Endothelial cell of umbilical vein (primary cell): ENCODE results near the gene CEP164. TPM values are rescaled to one million over a fixed set of nuclear protein-coding genes. Genes with fewer than 3 reads are reported as not detected.

Experiments
- BruUV-seq: library from RNA; stranded (reverse); fragments of 400-500 nt; replicated peaks from 2 replicates; lab custom pipeline; 2021; lab: Mats Ljungman, UMichigan
- CTCF ChIA-PET: fragments of 300-600, 350-600 bp; sonication (Branson Sonifier 250); formaldehyde crosslinking; loops from one replicate; lab custom pipeline; 2021; ENCODE audit warnings: antibody characterized with exemption, inconsistent platforms; lab: Charles Lee
- POLR2A ChIA-PET: fragments of 300-600, 350-600 bp; sonication (Branson Sonifier 250); formaldehyde crosslinking; loops from one replicate; lab custom pipeline; 2021; ENCODE audit warnings: antibody characterized with exemption, inconsistent platforms; lab: Charles Lee
- DNase-seq: peaks from one replicate; pipeline ENCODE4 v3.0.0-alpha.2; 2011; ENCODE audit warnings: low read depth, low spot score
- FAIRE-seq: peaks from 2 replicates; lab custom pipeline; 2011; peaks lifted over from hg19 to GRCh38; lab: Jason Lieb, UNC
- H2AFZ ChIP-seq: 2 replicates; pipeline ENCODE4 v1.6.0; 2012; ENCODE audit warnings: low read depth, low read length, control low read depth, inconsistent platforms
- H3K27ac ChIP-seq: 2 replicates; pipeline ENCODE4 v1.5.1; 2011; ENCODE audit warnings: low read depth, mild to moderate bottlenecking, control low read depth, low read length, moderate library complexity; ENCODE audit not compliant: insufficient read depth
- H3K27me3 ChIP-seq, 2 experiments: 2 replicates each; pipeline versions ENCODE4 v1.6.0 to v1.6.1; 2011; ENCODE audit warnings: low read length in 2 of 2, mixed read lengths in 1 of 2; ENCODE audit not compliant: control insufficient read depth in 2 of 2, insufficient read depth in 2 of 2
- H3K36me3 ChIP-seq, 2 experiments: 2 replicates in 1 of 2; 3 replicates in 1 of 2; pipeline ENCODE4 v1.5.1; 2011; ENCODE audit warnings: low read length in 2 of 2, mild to moderate bottlenecking in 1 of 2, moderate library complexity in 1 of 2; ENCODE audit not compliant: control insufficient read depth in 2 of 2, insufficient read depth in 2 of 2; ENCODE audit errors: extremely low read depth in 1 of 2
- H3K4me1 ChIP-seq: 3 replicates; pipeline ENCODE4 v1.5.1; 2011; ENCODE audit warnings: mild to moderate bottlenecking, low read length; ENCODE audit not compliant: control insufficient read depth, insufficient read depth; ENCODE audit errors: extremely low read depth
- H3K4me2 ChIP-seq: 2 replicates; pipeline ENCODE4 v1.6.1; 2011; ENCODE audit warnings: low read length, control low read depth, mixed read lengths; ENCODE audit not compliant: insufficient read depth
- H3K4me3 ChIP-seq, 3 experiments: fragments of 200-600 bp in 1 of 3; sonication (generic), shearing (Covaris generic) in 1 of 3; replicated peaks in 1 of 3; 2 replicates each; pipeline ENCODE4 v1.5.1; 2011 to 2016; ENCODE audit warnings: control low read depth in 3 of 3, low read length in 3 of 3, mild to moderate bottlenecking in 2 of 3, inconsistent platforms in 1 of 3, low read depth in 1 of 3, moderate library complexity in 1 of 3; ENCODE audit not compliant: insufficient read depth in 1 of 3
- H3K79me2 ChIP-seq: 2 replicates; pipeline ENCODE4 v1.6.0; 2012; ENCODE audit warnings: low read length, inconsistent platforms; ENCODE audit not compliant: control insufficient read depth, insufficient read depth
- H3K9ac ChIP-seq: replicated peaks from 2 replicates; pipeline ENCODE3; 2011; ENCODE audit warnings: low read length, control low read depth; ENCODE audit not compliant: insufficient read depth; ENCODE audit errors: extremely low read depth
- H3K9me1 ChIP-seq: replicated peaks from 3 replicates; pipeline ENCODE4 v1.6.0; 2011; ENCODE audit warnings: mild to moderate bottlenecking, low read length; ENCODE audit not compliant: control insufficient read depth, insufficient read depth; ENCODE audit errors: extremely low read depth
- H3K9me3 ChIP-seq: replicated peaks from 2 replicates; pipeline ENCODE4 v1.5.1; 2012; ENCODE audit warnings: low read length, inconsistent platforms; ENCODE audit not compliant: control insufficient read depth, insufficient read depth
- H4K20me1 ChIP-seq: replicated peaks from 2 replicates; pipeline ENCODE3; 2011; ENCODE audit warnings: mild to moderate bottlenecking, low read length; ENCODE audit not compliant: control insufficient read depth, insufficient read depth; ENCODE audit errors: extremely low read depth
- EZH2 ChIP-seq: IDR thresholded peaks from 2 replicates; pipeline ENCODE4 v1.6.1; 2012; ENCODE audit warnings: borderline replicate concordance, low read depth, mild to moderate bottlenecking, moderate library complexity, low read length, inconsistent platforms; ENCODE audit not compliant: severe bottlenecking
- FOS ChIP-seq: IDR thresholded peaks from 2 replicates; pipeline ENCODE4 v1.6.1; 2011; ENCODE audit warnings: mild to moderate bottlenecking, low read length, moderate library complexity, borderline replicate concordance; ENCODE audit not compliant: insufficient read depth
- GATA2 ChIP-seq: IDR thresholded peaks from 2 replicates; pipeline ENCODE4 v1.7.0; 2011; ENCODE audit warnings: low read depth, mild to moderate bottlenecking, moderate library complexity, mixed read lengths, low read length; ENCODE audit not compliant: insufficient read length, insufficient read depth
- JUN ChIP-seq: IDR thresholded peaks from 2 replicates; pipeline ENCODE4 v1.6.1; 2011; ENCODE audit warnings: borderline replicate concordance, low read depth; ENCODE audit not compliant: insufficient read length, insufficient read depth
- MYC ChIP-seq: IDR thresholded peaks from one replicate; pipeline ENCODE4 v1.6.1; 2011; ENCODE audit warnings: mild to moderate bottlenecking, low read depth, low read length
- POLR2A ChIP-seq: IDR thresholded peaks from 2 replicates; pipeline ENCODE4 v1.6.1; 2012; ENCODE audit warnings: low read depth, mild to moderate bottlenecking, control low read depth, low read length
- POLR2AphosphoS5 ChIP-seq: IDR thresholded peaks from 2 replicates; pipeline ENCODE4 v1.6.1; 2012; ENCODE audit warnings: low read depth, mild to moderate bottlenecking, control low read depth, low read length, moderate library complexity; ENCODE audit not compliant: insufficient read depth
- dilution Hi-C: fragments of 300-500 bp; cut with MboI; formaldehyde crosslinking; loops from one replicate; pipeline ENCODE4 v1.15.0; 2019; ENCODE audit warnings: low sequenced_read_pairs; ENCODE audit not compliant: extremely low pct_ligation_motif_present
- intact Hi-C: fragments of 100-400 bp; cut with micrococcal nuclease; formaldehyde crosslinking; loops from one replicate; pipeline ENCODE4 v1.10.0; 2022
- polyA plus RNA-seq, 4 experiments: library from polyadenylated mRNA; depleted of rRNA in 3 of 4; stranded (reverse) in 3 of 4; unstranded in 1 of 4; fragments of >200 nt; gene quantifications; 2 replicates each; pipeline versions ENCODE4 v1.2.1 to v1.2.3, GENCODE V29; 2011 to 2012; ENCODE audit warnings: missing spikeins in 1 of 4
- total RNA-seq: library from RNA; stranded (reverse); gene quantifications from 2 replicates; pipeline ENCODE4 v1.2.3, GENCODE V29; 2021
- TF ChIP-seq, protein P1 (sequence below): IDR thresholded peaks from 2 replicates; pipeline ENCODE4 v1.6.1; 2011; ENCODE audit not compliant: insufficient read depth, insufficient read length
- TF ChIP-seq, protein P2 (sequence below), 2 donors: IDR thresholded peaks; 1 replicate in 1 of 2; 2 replicates in 1 of 2; pipeline ENCODE4 v1.5.1; 2011; ENCODE audit warnings: low read length in 2 of 2, mild to moderate bottlenecking in 2 of 2, moderate library complexity in 2 of 2, control low read depth in 1 of 2, inconsistent platforms in 1 of 2, low read depth in 1 of 2; ENCODE audit not compliant: insufficient read depth in 1 of 2; ENCODE audit errors: extremely low read depth in 1 of 2

CEP164 gene
- total and polyA plus RNA-seq, 2 donors (not counting 3 experiments of a cell fraction or from before 2014, with no cell fraction given): 22.7 to 48.4 TPM

- no TSS peak for BruUV-seq
- H3K27ac ChIP-seq: no peak overlapping the region
- dilution Hi-C loops (no loop called here), intact Hi-C loops (loop anchor here (2.0 kb wide), 1 partner anchor 37 kb away; the partner anchor contains the start of gene BACE1)
- TF ChIP-seq, protein P1, sequence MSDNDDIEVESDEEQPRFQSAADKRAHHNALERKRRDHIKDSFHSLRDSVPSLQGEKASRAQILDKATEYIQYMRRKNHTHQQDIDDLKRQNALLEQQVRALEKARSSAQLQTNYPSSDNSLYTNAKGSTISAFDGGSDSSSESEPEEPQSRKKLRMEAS: no peak
- TF ChIP-seq GATA2: peak; percentile 35
- H3K9ac ChIP-seq: no peak overlapping the region
- H4K20me1 ChIP-seq: no peaks in the 10 kb centered on the region
- FAIRE-seq (no peak), DNase-seq (no peak)
- H3K9me3 ChIP-seq: no peaks in the 10 kb centered on the region
- H3K27me3 ChIP-seq: no peaks in the 10 kb centered on the region
- H3K79me2 ChIP-seq: no peaks in the 10 kb centered on the region
- H3K9me1 ChIP-seq: no peaks in the 10 kb centered on the region
- ChIA-PET CTCF (no interaction called here), POLR2A (no interaction called here)
- H2AFZ ChIP-seq: no peak overlapping the region
- H3K4me1 ChIP-seq: peaks cover 21% of the 10 kb centered on the region
- peaks cover 5 to 7% of the 10 kb centered on the region in 2 experiments for H3K36me3 ChIP-seq
- no peak overlapping the region for H3K4me2 ChIP-seq
- no peak overlapping the region for H3K4me3 ChIP-seq
These were observed 47.8 kb upstream of the CEP164 start for GRCh38 chr11:117279711-117280376.

- peaks cover 21% of the 10 kb centered on the region for H3K4me1 ChIP-seq
- no peak overlapping the region for H3K4me3 ChIP-seq
- no TSS peak for BruUV-seq
- no peaks in the 10 kb centered on the region for H3K9me3 ChIP-seq
- peaks cover 5 to 9% of the 10 kb centered on the region in 2 experiments for H3K36me3 ChIP-seq
- H4K20me1 ChIP-seq: no peaks in the 10 kb centered on the region
- POLR2A ChIA-PET: no interaction called here
- TF ChIP-seq MYC: no peak
- TF ChIP-seq POLR2A: no peak
- TF ChIP-seq, protein P2, sequence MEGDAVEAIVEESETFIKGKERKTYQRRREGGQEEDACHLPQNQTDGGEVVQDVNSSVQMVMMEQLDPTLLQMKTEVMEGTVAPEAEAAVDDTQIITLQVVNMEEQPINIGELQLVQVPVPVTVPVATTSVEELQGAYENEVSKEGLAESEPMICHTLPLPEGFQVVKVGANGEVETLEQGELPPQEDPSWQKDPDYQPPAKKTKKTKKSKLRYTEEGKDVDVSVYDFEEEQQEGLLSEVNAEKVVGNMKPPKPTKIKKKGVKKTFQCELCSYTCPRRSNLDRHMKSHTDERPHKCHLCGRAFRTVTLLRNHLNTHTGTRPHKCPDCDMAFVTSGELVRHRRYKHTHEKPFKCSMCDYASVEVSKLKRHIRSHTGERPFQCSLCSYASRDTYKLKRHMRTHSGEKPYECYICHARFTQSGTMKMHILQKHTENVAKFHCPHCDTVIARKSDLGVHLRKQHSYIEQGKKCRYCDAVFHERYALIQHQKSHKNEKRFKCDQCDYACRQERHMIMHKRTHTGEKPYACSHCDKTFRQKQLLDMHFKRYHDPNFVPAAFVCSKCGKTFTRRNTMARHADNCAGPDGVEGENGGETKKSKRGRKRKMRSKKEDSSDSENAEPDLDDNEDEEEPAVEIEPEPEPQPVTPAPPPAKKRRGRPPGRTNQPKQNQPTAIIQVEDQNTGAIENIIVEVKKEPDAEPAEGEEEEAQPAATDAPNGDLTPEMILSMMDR (IDR thresholded peaks at IDR 0.05; ENCODE audit: extremely low read depth in 1 of 2, insufficient read depth in 1 of 2, low read depth in 1 of 2, low read length in 2 of 2): no peak
- no peak for TF ChIP-seq GATA2
- TF ChIP-seq, protein P1: no peak
- peak; percentile 97 for TF ChIP-seq FOS
- peak; percentile 94 for TF ChIP-seq JUN
- TF ChIP-seq EZH2: no peak
- TF ChIP-seq POLR2AphosphoS5: peak; percentile 27
- H3K4me2 ChIP-seq: peak overlapping the region; percentile 6
- no peaks in the 10 kb centered on the region for H3K9me1 ChIP-seq
- DNase-seq: peak; percentile 90
- CTCF ChIA-PET: interaction anchor here (1.2 to 1.3 kb wide), 2 partner anchors 10 to 42 kb away, joined by 4 to 5 read pairs; no protein-coding TSS in a partner anchor
- no peak overlapping the region for H2AFZ ChIP-seq
- no peaks in the 10 kb centered on the region for H3K27me3 ChIP-seq
- intact Hi-C loops (loop anchor here (2.0 kb wide), 1 partner anchor 36 kb away; the partner anchor contains the start of gene BACE1), dilution Hi-C loops (no loop called here)
- H3K79me2 ChIP-seq: no peaks in the 10 kb centered on the region
- FAIRE-seq: peak; percentile 98
- peak overlapping the region; percentile 57 for H3K27ac ChIP-seq
- no peak overlapping the region for H3K9ac ChIP-seq
These were observed 46.5 kb upstream of the CEP164 start for GRCh38 chr11:117281159-117281558.
